Loucy (cell line): ENCODE results near the gene TRERF1.

Experiments used
- EZH2phosphoT487 ChIP-seq: fragments of 200-600 bp; IDR thresholded peaks from 2 replicates; pipeline ENCODE4 v1.6.1; 2018; ENCODE audit warnings: antibody characterized with exemption, mild to moderate bottlenecking, moderate library complexity, borderline replicate concordance
- TF ChIP-seq, protein P1 (sequence below): fragments of 200-600 bp; sonication (generic); conservative IDR thresholded peaks from 2 replicates; pipeline ENCODE4 v1.5.1; 2014; ENCODE audit warnings: mild to moderate bottlenecking, antibody characterized with exemption, low read length

DNA sequence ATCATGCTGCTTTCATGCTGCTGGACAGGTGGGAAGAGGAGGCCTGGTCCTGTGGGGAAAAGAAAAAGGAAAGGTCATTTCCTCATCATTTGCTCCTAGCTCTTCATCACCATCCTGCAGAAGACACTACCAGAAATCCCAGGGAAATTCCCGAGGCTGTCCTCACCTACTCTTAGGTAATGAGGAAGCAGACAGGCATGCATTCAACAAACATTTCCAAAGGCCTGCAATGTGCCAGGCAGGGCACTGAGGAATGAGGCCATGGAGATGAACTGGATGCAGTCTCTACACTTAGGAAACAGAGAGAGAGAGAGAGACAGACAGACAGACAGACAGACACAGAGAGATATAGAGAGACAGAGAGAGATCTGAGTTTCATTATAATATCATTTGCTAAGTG lies 151.0 kb downstream of the TRERF1 start:
- TF ChIP-seq, protein P1, sequence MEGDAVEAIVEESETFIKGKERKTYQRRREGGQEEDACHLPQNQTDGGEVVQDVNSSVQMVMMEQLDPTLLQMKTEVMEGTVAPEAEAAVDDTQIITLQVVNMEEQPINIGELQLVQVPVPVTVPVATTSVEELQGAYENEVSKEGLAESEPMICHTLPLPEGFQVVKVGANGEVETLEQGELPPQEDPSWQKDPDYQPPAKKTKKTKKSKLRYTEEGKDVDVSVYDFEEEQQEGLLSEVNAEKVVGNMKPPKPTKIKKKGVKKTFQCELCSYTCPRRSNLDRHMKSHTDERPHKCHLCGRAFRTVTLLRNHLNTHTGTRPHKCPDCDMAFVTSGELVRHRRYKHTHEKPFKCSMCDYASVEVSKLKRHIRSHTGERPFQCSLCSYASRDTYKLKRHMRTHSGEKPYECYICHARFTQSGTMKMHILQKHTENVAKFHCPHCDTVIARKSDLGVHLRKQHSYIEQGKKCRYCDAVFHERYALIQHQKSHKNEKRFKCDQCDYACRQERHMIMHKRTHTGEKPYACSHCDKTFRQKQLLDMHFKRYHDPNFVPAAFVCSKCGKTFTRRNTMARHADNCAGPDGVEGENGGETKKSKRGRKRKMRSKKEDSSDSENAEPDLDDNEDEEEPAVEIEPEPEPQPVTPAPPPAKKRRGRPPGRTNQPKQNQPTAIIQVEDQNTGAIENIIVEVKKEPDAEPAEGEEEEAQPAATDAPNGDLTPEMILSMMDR = no peak
- no peak for TF ChIP-seq EZH2phosphoT487
